HepG2 (cell line): ENCODE data around the gene MKNK1. TPM values are rescaled to one million over a fixed set of nuclear protein-coding genes. Genes with fewer than 3 reads are reported as not detected.

Source experiments
- ARNTL ChIP-seq: sonication (generic); formaldehyde crosslinking; IDR thresholded peaks from 2 replicates; pipeline ENCODE4 v1.4.0; 2020; ENCODE audit warnings: mild to moderate bottlenecking, missing genetic modification reagents
- BRCA1 ChIP-seq: sonication (generic); formaldehyde crosslinking; IDR thresholded peaks from 2 replicates; pipeline ENCODE4 v1.4.0; 2020; ENCODE audit warnings: missing genetic modification reagents
- DNMT1 ChIP-seq: sonication (generic); formaldehyde crosslinking; IDR thresholded peaks from 2 replicates; pipeline ENCODE4 v1.5.1; 2020; ENCODE audit warnings: mild to moderate bottlenecking, missing genetic modification reagents
- DR1 ChIP-seq: sonication (generic); formaldehyde crosslinking; IDR thresholded peaks from 2 replicates; pipeline ENCODE4 v1.8.0; 2021; ENCODE audit warnings: mild to moderate bottlenecking, missing genetic modification reagents, inconsistent platforms
- MYNN ChIP-seq: sonication (generic); formaldehyde crosslinking; IDR thresholded peaks from 2 replicates; pipeline ENCODE4 v1.4.0; 2020; ENCODE audit warnings: mild to moderate bottlenecking, low read depth, missing genetic modification reagents
- NCOR1 ChIP-seq: fragments of 200-600 bp; sonication (generic); IDR thresholded peaks from 2 replicates; pipeline ENCODE4 v1.7.0; 2017; ENCODE audit warnings: antibody characterized with exemption, low read length, borderline replicate concordance
- PHB2 ChIP-seq: fragments of 450-650 bp; IDR thresholded peaks from 2 replicates; pipeline ENCODE4 v1.6.1; 2018; ENCODE audit not compliant: partially characterized antibody
- PTBP1 ChIP-seq: fragments of 200-400 bp; formaldehyde crosslinking; IDR thresholded peaks from 2 replicates; pipeline ENCODE4 v1.6.1; 2018; ENCODE audit warnings: low read length, low read depth; ENCODE audit not compliant: poor library complexity, severe bottlenecking
- SMARCC2 ChIP-seq: fragments of 450-650 bp; IDR thresholded peaks from 2 replicates; pipeline ENCODE4 v1.6.1; 2017; ENCODE audit warnings: antibody characterized with exemption, mild to moderate bottlenecking
- SMARCE1 ChIP-seq: fragments of 450-650 bp; IDR thresholded peaks from 2 replicates; pipeline ENCODE4 v1.6.1; 2017; ENCODE audit warnings: borderline replicate concordance
- SNAPC2 ChIP-seq: sonication (generic); formaldehyde crosslinking; IDR thresholded peaks from 2 replicates; pipeline ENCODE4 v1.8.1; 2022; ENCODE audit warnings: mild to moderate bottlenecking, missing genetic modification reagents
- SPEN ChIP-seq: sonication (generic); formaldehyde crosslinking; IDR thresholded peaks from 2 replicates; pipeline ENCODE4 v1.5.1; 2020; ENCODE audit warnings: low read depth, mild to moderate bottlenecking, missing genetic modification reagents
- TRAFD1 ChIP-seq: sonication (generic); formaldehyde crosslinking; IDR thresholded peaks from 2 replicates; pipeline ENCODE4 v1.5.1; 2020; ENCODE audit warnings: missing genetic modification reagents, mild to moderate bottlenecking, borderline replicate concordance
- XBP1 ChIP-seq: sonication (generic); formaldehyde crosslinking; IDR thresholded peaks from 2 replicates; pipeline ENCODE4 v1.5.0; 2020; ENCODE audit warnings: missing genetic modification reagents
- ZKSCAN8 ChIP-seq: IDR thresholded peaks from 2 replicates; pipeline ENCODE4 v1.6.1; 2016; ENCODE audit warnings: borderline replicate concordance, missing genetic modification reagents, missing compliant biosample characterization
- ZMYM4 ChIP-seq: sonication (generic); formaldehyde crosslinking; IDR thresholded peaks from 2 replicates; pipeline ENCODE4 v1.8.1; 2023; ENCODE audit warnings: mild to moderate bottlenecking, missing genetic modification reagents
- ZNF230 ChIP-seq: sonication (generic); formaldehyde crosslinking; IDR thresholded peaks from 2 replicates; pipeline ENCODE4 v1.4.0; 2020; ENCODE audit warnings: mild to moderate bottlenecking, missing genetic modification reagents
- ZNF260 ChIP-seq: sonication (generic); formaldehyde crosslinking; IDR thresholded peaks from 2 replicates; pipeline ENCODE4 v1.4.0; 2020; ENCODE audit warnings: missing genetic modification reagents, low read depth, mild to moderate bottlenecking, borderline replicate concordance
- ZNF264 ChIP-seq: sonication (generic); formaldehyde crosslinking; IDR thresholded peaks from 2 replicates; pipeline ENCODE4 v1.4.0; 2020; ENCODE audit warnings: missing genetic modification reagents
- ZNF317 ChIP-seq: sonication (generic); formaldehyde crosslinking; IDR thresholded peaks from 2 replicates; pipeline ENCODE4 v1.5.0; 2020; ENCODE audit warnings: mild to moderate bottlenecking, missing genetic modification reagents
- ZNF350 ChIP-seq: sonication (generic); formaldehyde crosslinking; IDR thresholded peaks from 2 replicates; pipeline ENCODE4 v1.4.0; 2020; ENCODE audit warnings: mild to moderate bottlenecking, low read depth, missing genetic modification reagents, borderline replicate concordance
- ZNF530 ChIP-seq: sonication (generic); formaldehyde crosslinking; IDR thresholded peaks from 2 replicates; pipeline ENCODE4 v1.5.0; 2020; ENCODE audit warnings: low read depth, mild to moderate bottlenecking, missing genetic modification reagents
- ZNF564 ChIP-seq: sonication (generic); formaldehyde crosslinking; IDR thresholded peaks from 2 replicates; pipeline ENCODE4 v1.8.1; 2023; ENCODE audit warnings: mild to moderate bottlenecking, missing genetic modification reagents
- ZNF83 ChIP-seq: sonication (generic); formaldehyde crosslinking; IDR thresholded peaks from 2 replicates; pipeline ENCODE4 v1.4.0; 2020; ENCODE audit warnings: missing genetic modification reagents, mild to moderate bottlenecking, borderline replicate concordance
- ZSCAN12 ChIP-seq: sonication (generic); formaldehyde crosslinking; IDR thresholded peaks from 2 replicates; pipeline ENCODE4 v1.9.0; 2021; ENCODE audit warnings: mild to moderate bottlenecking, missing genetic modification reagents
- ZSCAN31 ChIP-seq: sonication (generic); formaldehyde crosslinking; IDR thresholded peaks from 2 replicates; pipeline ENCODE4 v1.5.0; 2020; ENCODE audit warnings: low read depth, mild to moderate bottlenecking, missing genetic modification reagents
- polyA plus RNA-seq, 8 experiments: library from polyadenylated mRNA; depleted of rRNA in 3 of 8; stranded (reverse) in 7 of 8; unstranded in 1 of 8; fragments of >200 nt; fragmentation: Illumina TruSeq in 4 of 8; extraction: Trizol in 4 of 8; gene quantifications; 2 replicates each; pipeline versions ENCODE4 v1.2.1 to v1.2.3, GENCODE V29; 2011 to 2016; ENCODE audit warnings: low read depth in 4 of 8, missing spikeins in 1 of 8, mixed read lengths in 1 of 8; ENCODE audit not compliant: insufficient read depth in 1 of 8
- total RNA-seq, 5 experiments: library from RNA; depleted of rRNA; stranded (reverse); fragments of >200 nt; fragmentation: Illumina TruSeq; extraction: Trizol; gene quantifications; 2 replicates each; pipeline ENCODE4 v1.2.3, GENCODE V29; 2016; ENCODE audit warnings: low read depth in 1 of 5
- TF ChIP-seq, protein P1 (sequence below): sonication (generic); formaldehyde crosslinking; IDR thresholded peaks from 2 replicates; pipeline ENCODE4 v1.5.0; 2020; ENCODE audit warnings: missing genetic modification reagents
- TF ChIP-seq, protein P2 (sequence below): sonication (generic); formaldehyde crosslinking; IDR thresholded peaks from 2 replicates; pipeline ENCODE4 v1.5.0; 2020; ENCODE audit warnings: missing genetic modification reagents, mild to moderate bottlenecking, borderline replicate concordance

MKNK1 gene
- total and polyA plus RNA-seq, 2 of the 13 experiments (the other 11 are each of a cell fraction or from before 2014, with no cell fraction given) = 18.5 to 24.1 TPM

- TF ChIP-seq MYNN (CRISPR knock-in tag) (no peak), SPEN (CRISPR knock-in tag) (no peak), TRAFD1 (CRISPR knock-in tag) (no peak), DNMT1 (CRISPR knock-in tag) (no peak), ZNF350 (CRISPR knock-in tag) (0 out of 2 replicates have a peak, but pooled peaks have one; percentile 13), ZMYM4 (CRISPR knock-in tag) (peak; percentile 52; the same call in 1 of the 2 replicates), SNAPC2 (CRISPR knock-in tag) (no peak), ZNF564 (CRISPR knock-in tag) (no peak), ARNTL (no peak), SMARCE1 (no peak), ZNF317 (no peak), ZKSCAN8 (CRISPR knock-in tag) (no peak), ZSCAN31 (CRISPR knock-in tag) (no peak), PHB2 (no peak), DR1 (CRISPR knock-in tag) (no peak), BRCA1 (CRISPR knock-in tag) (no peak), SMARCC2 (no peak), ZNF83 (no peak), PTBP1 (no peak), ZNF530 (no peak), NCOR1 (no peak), ZNF264 (no peak), ZNF260 (no peak), ZNF230 (CRISPR knock-in tag) (no peak), ZSCAN12 (CRISPR knock-in tag) (no peak), XBP1 (no peak)
- TF ChIP-seq, protein P1, sequence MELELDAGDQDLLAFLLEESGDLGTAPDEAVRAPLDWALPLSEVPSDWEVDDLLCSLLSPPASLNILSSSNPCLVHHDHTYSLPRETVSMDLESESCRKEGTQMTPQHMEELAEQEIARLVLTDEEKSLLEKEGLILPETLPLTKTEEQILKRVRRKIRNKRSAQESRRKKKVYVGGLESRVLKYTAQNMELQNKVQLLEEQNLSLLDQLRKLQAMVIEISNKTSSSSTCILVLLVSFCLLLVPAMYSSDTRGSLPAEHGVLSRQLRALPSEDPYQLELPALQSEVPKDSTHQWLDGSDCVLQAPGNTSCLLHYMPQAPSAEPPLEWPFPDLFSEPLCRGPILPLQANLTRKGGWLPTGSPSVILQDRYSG (CRISPR knock-in tag) = no peak
- TF ChIP-seq, protein P2, sequence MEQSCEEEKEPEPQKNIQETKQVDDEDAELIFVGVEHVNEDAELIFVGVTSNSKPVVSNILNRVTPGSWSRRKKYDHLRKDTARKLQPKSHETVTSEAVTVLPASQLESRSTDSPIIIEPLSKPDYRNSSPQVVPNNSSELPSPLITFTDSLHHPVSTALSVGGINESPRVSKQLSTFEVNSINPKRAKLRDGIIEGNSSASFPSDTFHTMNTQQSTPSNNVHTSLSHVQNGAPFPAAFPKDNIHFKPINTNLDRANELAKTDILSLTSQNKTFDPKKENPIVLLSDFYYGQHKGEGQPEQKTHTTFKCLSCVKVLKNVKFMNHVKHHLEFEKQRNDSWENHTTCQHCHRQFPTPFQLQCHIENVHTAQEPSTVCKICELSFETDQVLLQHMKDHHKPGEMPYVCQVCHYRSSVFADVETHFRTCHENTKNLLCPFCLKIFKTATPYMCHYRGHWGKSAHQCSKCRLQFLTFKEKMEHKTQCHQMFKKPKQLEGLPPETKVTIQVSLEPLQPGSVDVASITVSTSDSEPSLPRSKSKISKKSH (CRISPR knock-in tag) = no peak
Observed at GRCh38 chr1:46616277-46617107, 12.4 kb upstream of the MKNK1 start, which contains the start of gene MOB3C (continued).
